Lower leg skin (tissue), 3 donors: ENCODE results near the gene CNIH2.

Experiments used
- CTCF ChIP-seq, 3 donors: fragments of 450-650 bp; IDR thresholded peaks; one replicate each; pipeline ENCODE4 v1.5.1; 2016; ENCODE audit warnings: antibody characterized with exemption in 3 of 3, mild to moderate bottlenecking in 3 of 3, moderate library complexity in 2 of 3
- POLR2A ChIP-seq, 2 donors: fragments of 450-650 bp; IDR thresholded peaks; one replicate each; pipeline ENCODE4 v1.6.1; 2016 to 2017; ENCODE audit warnings: antibody characterized with exemption in 2 of 2, mild to moderate bottlenecking in 1 of 2, moderate library complexity in 1 of 2

GRCh38 chr11:66277471-66278362, at the start of gene CNIH2:
- no peak for TF ChIP-seq CTCF (IDR thresholded peaks at IDR 0.05)
- no peak for TF ChIP-seq POLR2A (IDR thresholded peaks at IDR 0.05)
